Measurements from ENCODE around the gene PRSS33. TPM values are rescaled to one million over a fixed set of nuclear protein-coding genes. Genes with fewer than 3 reads are reported as not detected.
A peak's percentile ranks its signal among the peaks of the same experiment; 100 is the strongest.

PRSS33 gene
- total and polyA plus RNA-seq, 4 experiments from 2014 or later = not detected

DNA sequence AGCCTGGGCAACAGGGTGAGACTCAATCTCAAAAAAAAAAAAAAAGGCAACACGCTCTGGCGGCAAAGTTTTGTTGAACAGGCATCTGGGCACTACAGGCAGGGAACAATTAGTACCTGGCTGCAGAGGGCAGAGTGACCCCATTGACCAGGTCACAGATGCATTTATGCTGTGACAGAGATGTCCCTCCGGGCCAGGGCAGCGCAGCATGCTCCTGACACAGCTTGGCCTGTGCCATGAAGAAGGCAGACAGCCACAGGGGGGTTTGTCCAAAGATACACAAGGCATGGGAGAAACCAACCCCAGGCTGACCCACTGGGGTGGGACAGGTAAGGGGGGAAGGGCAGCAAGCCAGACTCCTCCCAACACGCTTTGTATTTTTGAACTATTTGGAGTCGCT is 42.6 kb downstream of the PRSS33 start:
- H3K27ac Mint-ChIP-seq = no peak overlapping the region
- no peak overlapping the region for H3K4me3 ChIP-seq (ENCODE audit: low read length in 2 of 2)
- no peak for DNase-seq
- no peaks in the 10 kb centered on the region for H3K4me1 ChIP-seq (ENCODE audit: insufficient read depth, low read length)
- no peaks in the 10 kb centered on the region for H3K27me3 ChIP-seq (ENCODE audit: insufficient read depth, low read length)
- no peak overlapping the region for H3K4me3 Mint-ChIP-seq
- H3K4me1 Mint-ChIP-seq = no peaks in the 10 kb centered on the region
- CTCF ChIA-PET (ENCODE audit: partially characterized antibody) = no interaction called here
- H3K9me3 ChIP-seq (ENCODE audit: control insufficient read depth in 1 of 2, low read length in 2 of 2) = no peaks in the 10 kb centered on the region
- POLR2A ChIA-PET (ENCODE audit: partially characterized antibody) = no interaction called here
- H3K27ac ChIP-seq (ENCODE audit: low read depth, low read length) = no peak overlapping the region
- peaks cover 0 to 1% of the 10 kb centered on the region in 2 donors for H3K27me3 Mint-ChIP-seq
- H3K9me3 Mint-ChIP-seq = no peaks in the 10 kb centered on the region
- no peaks in the 10 kb centered on the region for H3K36me3 ChIP-seq (ENCODE audit: insufficient read depth, low read length)
- intact Hi-C loops (cut with micrococcal nuclease) = no loop called here
- no peaks in the 10 kb centered on the region for H3K36me3 Mint-ChIP-seq

DNA sequence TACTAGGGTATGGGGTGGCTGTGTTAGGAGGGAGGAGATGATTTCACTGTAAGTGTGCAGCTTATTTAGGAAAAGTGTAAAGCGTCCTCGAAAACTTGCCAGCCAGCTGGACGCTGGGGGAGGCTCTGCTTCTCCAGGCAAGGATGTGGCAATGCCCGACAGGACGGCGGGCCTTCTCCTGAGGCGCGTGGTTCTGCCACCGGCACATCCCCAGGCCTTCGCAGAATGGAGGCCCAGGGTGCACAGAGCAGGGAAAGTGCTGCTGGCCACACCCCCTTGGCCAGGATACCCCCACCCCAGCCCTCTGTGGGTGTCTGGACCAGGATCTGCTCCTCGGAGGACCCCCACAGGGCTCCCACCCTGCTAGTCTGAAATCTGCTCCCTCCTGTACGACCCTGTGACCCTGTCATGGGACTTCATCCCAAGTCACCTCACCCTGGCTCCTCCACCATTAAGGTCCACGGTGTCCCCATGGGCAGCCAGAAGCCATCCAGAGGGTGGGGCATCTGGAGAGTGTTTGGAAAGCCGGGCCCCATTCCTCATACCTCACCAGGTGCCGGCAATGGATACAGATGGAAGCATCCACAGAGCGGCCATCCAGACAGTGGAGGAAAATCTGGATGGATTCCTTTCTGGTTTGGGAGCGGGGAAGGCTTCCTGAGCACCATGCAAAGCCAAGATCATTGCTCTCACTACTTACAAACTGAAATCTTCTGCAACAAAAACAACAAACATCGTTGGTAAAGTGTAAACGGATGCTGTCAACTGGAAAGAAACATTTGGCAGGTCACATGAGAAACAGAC is 44.2 kb downstream of the PRSS33 start:
- intact Hi-C loops (cut with micrococcal nuclease) = no loop called here

DNA sequence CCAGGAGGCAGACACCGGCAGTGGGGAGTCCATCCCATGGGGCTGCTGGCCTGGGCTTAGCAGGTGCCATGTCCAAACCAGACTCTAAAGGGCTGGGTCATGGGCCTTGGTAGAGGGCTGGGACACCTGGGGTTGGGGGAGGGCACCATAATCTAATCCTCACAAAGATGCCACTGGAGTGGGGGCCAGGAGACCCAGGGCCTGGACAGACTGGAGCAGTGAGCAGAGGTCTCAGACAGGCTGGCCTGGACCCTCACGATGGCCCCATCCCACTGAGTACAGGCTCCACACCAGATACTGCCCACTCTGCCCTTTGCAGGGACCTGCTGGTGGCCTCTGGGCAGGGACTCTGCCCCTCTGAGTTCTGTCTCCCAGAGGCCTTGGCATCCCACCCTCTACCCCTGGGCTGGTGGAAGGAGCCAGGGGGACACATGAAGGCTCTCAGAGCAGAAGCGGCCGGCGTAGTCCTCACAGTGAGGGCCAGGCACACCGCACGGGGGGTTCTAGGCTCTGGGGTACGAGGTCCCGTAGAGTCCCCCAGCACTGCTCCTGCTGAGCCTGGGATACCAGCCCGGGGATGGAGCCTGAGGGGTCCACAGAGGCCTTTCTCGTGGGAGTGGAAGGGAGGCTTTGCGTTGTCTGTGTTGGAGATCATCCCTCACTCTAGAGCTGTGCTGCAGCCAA is 44.9 kb downstream of the PRSS33 start:
- Histone ChIP-seq H3K27me3 (ENCODE audit: insufficient read depth, low read length) (no peaks in the 10 kb centered on the region), H3K36me3 (ENCODE audit: insufficient read depth, low read length) (no peaks in the 10 kb centered on the region), H3K4me3 (ENCODE audit: low read length in 2 of 2) (no peak overlapping the region), H3K27ac (ENCODE audit: low read depth, low read length) (no peak overlapping the region), H3K4me1 (ENCODE audit: insufficient read depth, low read length) (no peaks in the 10 kb centered on the region), H3K9me3 (ENCODE audit: control insufficient read depth in 1 of 2, low read length in 2 of 2) (no peaks in the 10 kb centered on the region)
- H3K4me1 Mint-ChIP-seq = no peaks in the 10 kb centered on the region
- intact Hi-C loops (cut with micrococcal nuclease) = no loop called here
- no peak overlapping the region for H3K27ac Mint-ChIP-seq
- ChIA-PET CTCF (ENCODE audit: partially characterized antibody) (no interaction called here), POLR2A (ENCODE audit: partially characterized antibody) (no interaction called here)
- no peaks in the 10 kb centered on the region for H3K9me3 Mint-ChIP-seq
- peaks cover 3% of the 10 kb centered on the region in 2 donors for H3K27me3 Mint-ChIP-seq
- H3K36me3 Mint-ChIP-seq = no peaks in the 10 kb centered on the region
- no peak overlapping the region for H3K4me3 Mint-ChIP-seq
- DNase-seq = no peak

More for the DNA sequence above, 44.2 kb downstream of the PRSS33 start:
- POLR2A ChIA-PET (ENCODE audit: partially characterized antibody) = no interaction called here
- H3K27ac Mint-ChIP-seq = no peak overlapping the region
- DNase-seq = no peak
- no peaks in the 10 kb centered on the region for H3K36me3 ChIP-seq (ENCODE audit: insufficient read depth, low read length)
- no peaks in the 10 kb centered on the region for H3K4me1 Mint-ChIP-seq
- no peaks in the 10 kb centered on the region for H3K27me3 ChIP-seq (ENCODE audit: insufficient read depth, low read length)
- H3K27ac ChIP-seq (ENCODE audit: low read depth, low read length) = no peak overlapping the region
- H3K27me3 Mint-ChIP-seq = peaks cover 2 to 3% of the 10 kb centered on the region in 2 donors
- H3K9me3 Mint-ChIP-seq = no peaks in the 10 kb centered on the region
- H3K4me3 Mint-ChIP-seq = no peak overlapping the region
- H3K4me1 ChIP-seq (ENCODE audit: insufficient read depth, low read length) = no peaks in the 10 kb centered on the region
- CTCF ChIA-PET (ENCODE audit: partially characterized antibody) = no interaction called here
- no peak overlapping the region for H3K4me3 ChIP-seq (ENCODE audit: low read length in 2 of 2)
- no peaks in the 10 kb centered on the region for H3K9me3 ChIP-seq (ENCODE audit: control insufficient read depth in 1 of 2, low read length in 2 of 2)
- H3K36me3 Mint-ChIP-seq = no peaks in the 10 kb centered on the region

DNA sequence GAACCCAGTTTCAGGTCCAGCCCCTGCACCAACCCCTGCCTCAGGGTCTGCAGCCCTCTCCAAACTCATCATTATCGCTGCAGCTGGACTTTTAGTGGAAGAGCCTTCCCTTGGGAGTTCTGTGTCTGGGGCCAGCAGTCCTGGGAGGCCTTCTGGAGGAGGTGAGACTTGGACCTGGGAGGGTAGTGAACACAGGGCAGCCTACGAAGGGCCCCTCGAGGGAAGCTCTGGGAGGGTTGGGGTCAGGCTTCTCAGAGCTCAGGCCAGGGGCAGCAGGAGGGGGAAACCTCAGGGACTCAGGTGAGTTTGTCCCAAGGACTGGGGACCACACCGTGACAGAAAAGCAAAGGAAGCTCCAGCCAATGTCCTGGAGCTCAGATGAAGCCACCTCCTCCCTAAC is 46.2 kb downstream of the PRSS33 start:
- H3K27me3 ChIP-seq (ENCODE audit: insufficient read depth, low read length) = no peaks in the 10 kb centered on the region
- H3K4me3 Mint-ChIP-seq = no peak overlapping the region
- H3K4me3 ChIP-seq (ENCODE audit: low read length in 2 of 2) = no peak overlapping the region
- H3K27ac ChIP-seq (ENCODE audit: low read depth, low read length) = no peak overlapping the region
- no peak for DNase-seq
- no peaks in the 10 kb centered on the region for H3K36me3 ChIP-seq (ENCODE audit: insufficient read depth, low read length)
- no peak overlapping the region for H3K27ac Mint-ChIP-seq
- no peaks in the 10 kb centered on the region for H3K36me3 Mint-ChIP-seq
- CTCF ChIA-PET (ENCODE audit: partially characterized antibody) = no interaction called here
- POLR2A ChIA-PET (ENCODE audit: partially characterized antibody) = no interaction called here
- no peaks in the 10 kb centered on the region for H3K9me3 ChIP-seq (ENCODE audit: control insufficient read depth in 1 of 2, low read length in 2 of 2)
- intact Hi-C loops (cut with micrococcal nuclease) = no loop called here
- no peaks in the 10 kb centered on the region for H3K4me1 ChIP-seq (ENCODE audit: insufficient read depth, low read length)
- no peaks in the 10 kb centered on the region for H3K4me1 Mint-ChIP-seq
- peaks cover 3% of the 10 kb centered on the region in 2 donors for H3K27me3 Mint-ChIP-seq
- no peaks in the 10 kb centered on the region for H3K9me3 Mint-ChIP-seq

DNA sequence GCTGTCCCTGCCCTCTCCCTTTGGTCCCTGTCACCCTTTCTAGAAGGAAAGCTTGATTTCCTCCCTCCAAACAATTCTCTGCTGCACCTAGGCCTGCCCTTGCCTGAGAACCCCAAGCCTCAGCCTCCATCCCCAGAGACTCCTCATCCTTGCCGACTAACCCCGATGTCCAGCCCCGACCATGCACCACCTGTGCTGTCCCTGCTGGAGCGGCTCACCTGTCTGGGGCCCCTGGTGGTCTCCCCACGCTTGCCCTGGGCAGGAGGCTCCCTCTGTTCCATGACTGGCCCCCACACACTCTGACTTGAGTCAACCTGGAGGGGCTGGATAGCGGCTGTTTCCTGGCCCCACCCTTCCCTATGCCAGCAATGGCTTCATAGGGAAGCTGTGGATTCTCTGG is 46.9 kb downstream of the PRSS33 start:
- Mint-ChIP-seq H3K27ac (peak overlapping the region in 1 of 7 donors; percentile 18), H3K4me1 (no peaks in the 10 kb centered on the region), H3K9me3 (no peaks in the 10 kb centered on the region), H3K36me3 (no peaks in the 10 kb centered on the region), H3K27me3 (peaks cover 3% of the 10 kb centered on the region in 2 donors), H3K4me3 (no peak overlapping the region)
- no peak for DNase-seq
- POLR2A ChIA-PET (ENCODE audit: partially characterized antibody) = no interaction called here
- CTCF ChIA-PET (ENCODE audit: partially characterized antibody) = no interaction called here
- intact Hi-C loops (cut with micrococcal nuclease) = no loop called here
- Histone ChIP-seq H3K27ac (ENCODE audit: low read depth, low read length) (no peak overlapping the region), H3K9me3 (ENCODE audit: control insufficient read depth in 1 of 2, low read length in 2 of 2) (no peaks in the 10 kb centered on the region), H3K4me3 (ENCODE audit: low read length in 2 of 2) (no peak overlapping the region), H3K27me3 (ENCODE audit: insufficient read depth, low read length) (no peaks in the 10 kb centered on the region), H3K36me3 (ENCODE audit: insufficient read depth, low read length) (no peaks in the 10 kb centered on the region), H3K4me1 (ENCODE audit: insufficient read depth, low read length) (no peaks in the 10 kb centered on the region)

DNA sequence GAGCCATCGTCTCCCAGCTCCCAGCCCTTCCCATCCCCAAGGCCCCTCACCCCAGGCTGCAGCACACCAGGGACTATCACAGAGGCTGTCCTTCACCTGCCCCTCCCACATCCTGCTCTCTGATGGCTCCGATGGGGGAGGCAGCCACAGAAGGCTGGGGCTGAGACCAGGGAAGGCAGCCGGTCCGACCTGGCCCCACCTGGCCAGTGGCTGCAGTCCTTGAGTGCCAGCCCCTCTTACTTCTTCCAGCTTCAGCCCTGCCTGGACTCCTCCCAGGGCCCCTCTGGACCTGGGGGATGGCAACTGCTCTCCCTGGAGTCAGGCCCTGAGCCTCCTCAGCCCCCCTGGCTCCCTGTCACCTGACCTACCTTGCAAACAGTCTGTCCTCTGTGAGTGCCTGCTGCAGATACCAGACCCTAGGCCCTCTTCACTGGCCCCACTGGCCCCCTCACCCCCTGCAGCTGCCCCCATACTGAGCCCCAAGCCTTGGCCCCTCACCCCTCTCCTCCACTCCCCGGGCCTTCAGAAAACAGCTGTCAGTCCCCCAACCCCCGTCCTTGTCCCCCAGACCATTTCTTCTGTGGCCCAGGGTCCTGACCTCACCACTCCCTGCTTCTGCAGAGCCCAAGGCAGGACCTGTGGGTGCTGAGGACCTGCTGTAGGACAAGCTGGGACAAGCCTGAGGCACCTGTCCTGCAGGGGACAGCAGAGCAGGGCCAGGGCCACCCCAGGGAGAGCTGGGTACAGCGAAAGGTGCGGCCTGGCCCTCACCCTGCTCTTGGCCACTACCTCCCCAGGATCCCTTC is 47.5 kb downstream of the PRSS33 start:
- Mint-ChIP-seq H3K36me3 (no peaks in the 10 kb centered on the region), H3K4me3 (no peak overlapping the region), H3K27me3 (peaks cover 3 to 4% of the 10 kb centered on the region in 2 donors), H3K27ac (no peak overlapping the region), H3K9me3 (no peaks in the 10 kb centered on the region), H3K4me1 (no peaks in the 10 kb centered on the region)
- Histone ChIP-seq H3K9me3 (ENCODE audit: control insufficient read depth in 1 of 2, low read length in 2 of 2) (no peaks in the 10 kb centered on the region), H3K4me3 (ENCODE audit: low read length in 2 of 2) (no peak overlapping the region), H3K36me3 (ENCODE audit: insufficient read depth, low read length) (no peaks in the 10 kb centered on the region), H3K27me3 (ENCODE audit: insufficient read depth, low read length) (no peaks in the 10 kb centered on the region), H3K4me1 (ENCODE audit: insufficient read depth, low read length) (no peaks in the 10 kb centered on the region), H3K27ac (ENCODE audit: low read depth, low read length) (no peak overlapping the region)
- ChIA-PET CTCF (ENCODE audit: partially characterized antibody) (no interaction called here), POLR2A (ENCODE audit: partially characterized antibody) (no interaction called here)
- DNase-seq = no peak
- intact Hi-C loops (cut with micrococcal nuclease) = no loop called here

DNA sequence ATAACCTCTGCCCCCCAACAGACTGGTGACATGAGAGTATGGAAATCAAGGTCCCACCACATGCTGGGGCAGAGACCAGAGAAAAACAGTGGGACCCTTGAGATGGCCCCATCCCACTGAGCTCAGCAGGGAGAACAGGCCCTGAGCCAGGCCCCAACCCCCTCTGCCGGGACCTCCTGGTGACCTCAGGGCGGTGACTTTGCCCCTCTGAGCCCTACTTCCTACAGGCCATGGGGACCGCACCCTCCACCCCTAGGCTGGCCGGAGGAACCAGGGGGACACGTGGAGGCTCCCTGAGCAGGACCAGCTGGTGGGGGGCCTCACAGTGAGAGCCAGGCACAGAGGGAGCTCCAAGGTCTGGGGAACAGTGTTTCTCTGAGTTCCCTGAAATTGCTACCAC is 48.7 kb downstream of the PRSS33 start:
- CTCF ChIA-PET (ENCODE audit: partially characterized antibody) = no interaction called here
- H3K36me3 Mint-ChIP-seq = no peaks in the 10 kb centered on the region
- no peak overlapping the region for H3K27ac Mint-ChIP-seq
- H3K27me3 Mint-ChIP-seq = peaks cover 3 to 5% of the 10 kb centered on the region in 2 donors
- POLR2A ChIA-PET (ENCODE audit: partially characterized antibody) = interaction anchor here (0.8 kb wide), 1 partner anchor 130 kb away, joined by 3 read pairs; no protein-coding TSS in a partner anchor
- H3K9me3 ChIP-seq (ENCODE audit: control insufficient read depth in 1 of 2, low read length in 2 of 2) = no peaks in the 10 kb centered on the region
- H3K27me3 ChIP-seq (ENCODE audit: insufficient read depth, low read length) = no peaks in the 10 kb centered on the region
- no peak overlapping the region for H3K4me3 Mint-ChIP-seq
- H3K36me3 ChIP-seq (ENCODE audit: insufficient read depth, low read length) = no peaks in the 10 kb centered on the region
- H3K4me3 ChIP-seq (ENCODE audit: low read length in 2 of 2) = no peak overlapping the region
- H3K4me1 Mint-ChIP-seq = no peaks in the 10 kb centered on the region
- H3K9me3 Mint-ChIP-seq = no peaks in the 10 kb centered on the region
- H3K27ac ChIP-seq (ENCODE audit: low read depth, low read length) = no peak overlapping the region
- no peak for DNase-seq
- intact Hi-C loops (cut with micrococcal nuclease) = no loop called here
- H3K4me1 ChIP-seq (ENCODE audit: insufficient read depth, low read length) = no peaks in the 10 kb centered on the region

All from CD4-positive, alpha-beta memory T cell (primary cell).